ENCODE measurements around the gene PHC1.
A peak's percentile ranks its signal among the peaks of the same experiment; 100 is the strongest.

The PHC1 gene

DNA sequence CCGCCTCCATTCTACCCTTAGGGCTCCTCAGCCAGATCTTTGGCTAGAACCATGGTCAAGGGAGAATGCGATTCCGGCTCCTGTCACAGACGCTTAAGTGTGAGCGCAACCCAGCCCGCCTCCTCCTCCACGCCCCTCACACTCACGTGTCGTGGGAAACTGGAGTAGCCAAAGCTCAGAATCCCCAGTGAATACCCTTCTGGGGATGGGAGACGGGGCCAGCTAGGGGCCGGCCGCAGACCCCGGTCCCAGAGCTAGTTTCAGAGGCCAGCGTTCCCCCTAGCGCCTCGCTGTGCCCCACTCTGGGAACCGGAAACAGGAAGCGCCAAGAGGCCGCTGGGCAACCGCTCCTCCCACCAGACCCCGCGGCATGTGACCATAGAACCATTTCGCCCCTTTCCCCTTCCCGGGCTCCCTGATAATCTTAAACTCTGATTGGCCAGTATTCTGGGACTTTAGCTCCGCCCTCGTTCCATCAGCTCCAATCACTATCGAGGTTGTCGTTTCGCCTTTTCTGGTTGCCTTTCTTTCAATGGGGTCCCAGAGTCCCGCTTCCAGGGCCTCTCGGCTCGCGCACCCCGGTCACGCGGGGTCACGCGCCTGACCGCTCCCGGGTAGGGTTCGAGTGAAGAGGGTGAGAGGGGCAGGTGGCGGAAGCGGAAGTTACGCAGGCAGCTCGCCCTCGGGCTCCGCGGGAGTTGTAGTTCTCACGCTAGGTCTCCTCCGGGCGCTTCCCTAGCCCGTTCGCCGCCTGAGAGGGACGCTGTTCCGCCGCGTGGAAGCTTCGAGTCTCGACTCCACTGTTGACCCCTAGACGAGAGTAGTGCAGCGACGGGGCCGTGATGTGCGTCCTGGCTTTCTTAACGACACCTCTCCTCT, 35.3 kb downstream of the PHC1 start, which contains the start of gene M6PR:
TSS of gene M6PR (minus strand) at position 304 of the 879 bp plus-strand sequence. CDS start 3,241 bp downstream, outside the sequence.
- DNase-seq (ENCODE audit: low spot score) = peak; percentile 99
- peak; percentile 73 for FAIRE-seq

GRCh38 chr12:8950221-8950527, 35.9 kb downstream of the PHC1 start:
- DNase-seq (ENCODE audit: low spot score) (no peak), FAIRE-seq (no peak)

DNA sequence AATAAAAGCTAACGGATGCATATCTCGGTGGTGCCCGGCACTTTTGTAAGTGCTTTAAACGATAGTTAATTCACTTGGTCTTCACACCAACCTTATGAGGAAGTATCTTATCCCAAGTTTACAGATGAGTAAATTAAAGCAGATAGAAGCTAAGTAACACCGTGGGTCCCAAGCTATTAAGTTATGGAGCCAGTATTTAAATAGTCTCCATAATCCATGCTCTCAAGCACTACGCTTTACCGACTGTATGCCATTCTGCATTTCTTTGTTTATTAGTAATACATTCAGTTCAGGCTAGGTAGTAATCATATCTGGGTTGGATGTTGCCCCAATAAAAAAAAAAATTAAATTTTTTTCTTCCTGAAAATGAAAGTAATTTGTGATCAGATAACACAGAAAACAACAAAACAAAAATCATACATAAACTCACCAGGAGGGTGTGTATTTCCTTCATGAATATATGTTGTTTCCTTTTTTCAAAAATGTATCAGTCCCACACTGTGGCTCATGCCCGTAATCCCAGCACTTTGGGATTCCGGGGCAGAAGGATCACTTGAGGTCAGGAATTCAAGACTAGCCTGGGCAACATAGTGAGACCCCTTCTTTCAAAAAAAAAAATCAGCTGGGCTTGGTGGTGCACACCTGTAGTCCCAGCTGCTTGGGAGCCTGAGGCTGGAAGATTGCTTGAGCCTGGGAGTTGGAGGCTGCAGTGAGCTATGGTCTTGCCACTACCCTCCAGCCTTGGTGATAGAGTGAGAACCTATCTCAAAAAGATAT, 36.6 kb downstream of the PHC1 start:
- no peak for FAIRE-seq
- DNase-seq (ENCODE audit: low spot score) = no peak

DNA sequence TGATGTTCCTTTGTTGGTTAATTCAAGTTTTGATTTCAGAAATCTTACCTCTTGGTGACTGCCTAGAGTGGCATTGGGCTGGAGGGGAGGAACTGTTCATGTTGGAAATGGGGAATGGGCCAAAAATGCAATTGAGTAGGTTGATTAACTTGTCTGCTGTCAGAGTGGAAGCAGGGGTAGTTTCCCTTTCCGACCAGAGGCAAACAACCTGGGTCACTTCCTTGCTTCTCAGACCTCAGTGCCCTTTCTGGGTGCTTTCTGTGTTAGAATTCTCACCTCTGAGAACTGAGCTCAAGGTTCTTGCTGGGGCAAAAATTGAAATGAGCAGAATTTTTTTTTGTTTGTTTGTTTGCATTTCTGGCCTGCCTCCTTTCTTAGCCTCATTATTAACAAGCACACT, 37.4 kb downstream of the PHC1 start:
- DNase-seq (ENCODE audit: low spot score) (no peak), FAIRE-seq (no peak)

- no peak for DNase-seq (ENCODE audit: low spot score)
- FAIRE-seq = no peak
Observed at GRCh38 chr12:8953773-8954402, 39.6 kb downstream of the PHC1 start.

- DNase-seq (ENCODE audit: low spot score) (no peak), FAIRE-seq (no peak)
Observed at GRCh38 chr12:8956073-8956472, 41.8 kb downstream of the PHC1 start.

- peak; percentile 79 for FAIRE-seq
- no peak for DNase-seq (ENCODE audit: low spot score)
Observed at GRCh38 chr12:8956772-8957171, 42.5 kb downstream of the PHC1 start.

DNA sequence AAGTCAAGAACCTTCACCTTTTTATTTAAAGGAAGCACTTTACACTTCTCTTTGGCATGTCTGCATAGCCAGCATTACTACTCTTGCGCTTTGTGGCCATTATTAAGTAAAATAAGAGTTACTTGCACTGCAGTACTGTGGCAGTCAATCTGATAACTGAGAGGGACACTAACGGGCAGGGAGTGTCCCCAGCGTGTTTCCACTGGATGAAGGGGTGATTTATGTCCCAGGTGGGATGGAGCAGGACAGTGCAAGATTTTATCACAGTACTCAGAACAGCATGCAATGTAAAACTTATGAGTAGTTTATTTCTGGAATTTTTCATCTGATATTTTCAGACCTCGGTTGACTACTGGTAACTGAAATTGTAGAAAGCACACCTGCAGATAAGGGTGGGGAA, 43.3 kb downstream of the PHC1 start:
- no peak for DNase-seq (ENCODE audit: low spot score)
- no peak for FAIRE-seq

DNA sequence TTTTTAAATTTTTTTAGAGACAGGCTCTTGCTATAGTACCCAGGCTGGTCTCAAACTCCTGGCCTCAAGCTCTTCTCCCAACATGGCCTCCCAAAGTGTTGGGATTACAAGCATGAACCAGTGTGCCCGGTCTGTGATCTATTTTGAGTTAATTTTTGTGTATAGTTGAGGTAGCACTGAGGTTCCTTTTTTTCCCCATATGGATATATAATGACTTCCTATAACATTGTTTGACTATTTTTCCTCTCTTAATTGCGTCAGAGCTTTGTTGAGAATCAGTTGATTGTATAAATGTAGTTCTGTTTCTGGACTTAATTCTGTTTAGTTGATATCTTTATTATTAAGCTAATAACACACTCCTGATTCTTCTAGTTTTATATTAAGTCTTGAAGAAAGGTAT, 43.8 kb downstream of the PHC1 start:
- DNase-seq (ENCODE audit: low spot score) = no peak
- no peak for FAIRE-seq

DNA sequence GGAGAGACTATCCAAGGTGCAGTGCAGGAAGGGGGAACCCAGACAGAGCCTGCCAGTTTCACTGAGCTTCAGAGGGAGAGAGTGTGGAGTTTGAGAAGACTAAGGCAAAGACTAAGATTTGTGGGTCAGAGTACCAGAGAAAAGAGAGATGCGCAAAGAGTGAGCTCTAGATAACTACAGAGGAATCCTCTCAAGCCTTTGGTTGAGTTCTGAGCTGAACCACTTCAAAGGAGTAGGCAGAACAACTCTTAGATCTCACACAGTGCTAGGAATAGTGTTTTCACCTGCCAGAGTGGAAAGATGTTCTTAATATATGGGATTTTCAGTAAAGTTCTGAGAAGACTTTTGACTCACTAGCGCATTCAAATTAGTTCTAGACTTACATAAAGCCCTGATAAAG, 45.9 kb downstream of the PHC1 start:
- DNase-seq (ENCODE audit: low spot score) = no peak
- FAIRE-seq = no peak

GRCh38 chr12:8968761-8969160, 54.5 kb downstream of the PHC1 start:
- no peak for FAIRE-seq
- DNase-seq (ENCODE audit: low spot score) = no peak

- DNase-seq (ENCODE audit: low spot score) (no peak), FAIRE-seq (peak; percentile 53)
Observed at GRCh38 chr12:8969861-8970411, 55.6 kb downstream of the PHC1 start.

DNA sequence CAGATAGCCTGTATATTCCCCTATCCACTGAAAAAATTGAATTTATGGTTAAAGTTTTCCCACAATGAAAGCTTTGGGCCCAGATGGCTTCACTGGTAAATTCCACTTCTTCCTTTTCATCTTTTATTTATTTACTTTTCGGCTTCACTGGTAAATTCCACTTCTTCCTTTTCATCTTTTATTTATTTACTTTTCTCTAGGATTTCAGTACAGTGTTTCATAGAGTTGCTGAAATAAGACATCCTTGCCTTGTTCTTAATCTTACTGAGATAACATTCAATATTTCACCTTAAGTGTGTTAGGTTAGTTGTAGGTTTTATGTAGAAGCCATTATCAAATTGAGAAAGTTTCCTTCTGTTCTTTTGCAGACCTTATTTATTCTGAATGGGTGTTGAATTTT, 56.1 kb downstream of the PHC1 start:
- DNase-seq (ENCODE audit: low spot score) (no peak), FAIRE-seq (no peak)

- FAIRE-seq = no peak
- DNase-seq (ENCODE audit: low spot score) = no peak
Observed at GRCh38 chr12:8980137-8980536, 65.8 kb downstream of the PHC1 start.

- DNase-seq (ENCODE audit: low spot score) (no peak), FAIRE-seq (peak; percentile 32)
Observed at GRCh38 chr12:8985213-8985754, 71.0 kb downstream of the PHC1 start.

GRCh38 chr12:8987163-8987562, 72.9 kb downstream of the PHC1 start:
- DNase-seq (ENCODE audit: low spot score) (no peak), FAIRE-seq (no peak)

DNA sequence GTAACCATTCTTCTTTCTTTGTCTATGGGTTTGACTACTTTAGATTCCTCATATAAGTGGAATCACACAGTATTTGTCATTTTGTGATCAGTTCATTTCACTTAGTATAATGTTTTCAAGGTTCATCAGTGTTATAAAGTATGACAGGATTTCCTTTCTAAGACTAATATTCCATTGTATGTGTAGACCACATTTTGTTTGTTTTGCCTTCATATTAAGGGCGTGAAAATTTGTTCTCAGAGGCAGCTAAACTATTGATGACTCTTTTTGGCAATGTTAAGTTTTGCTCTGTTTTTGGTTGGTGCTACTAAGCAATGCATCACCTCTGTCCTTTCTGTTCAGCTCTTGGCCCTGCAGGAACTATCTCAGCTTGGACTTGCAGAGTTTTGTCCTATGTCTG, 73.4 kb downstream of the PHC1 start:
- FAIRE-seq = no peak
- no peak for DNase-seq (ENCODE audit: low spot score)

DNA sequence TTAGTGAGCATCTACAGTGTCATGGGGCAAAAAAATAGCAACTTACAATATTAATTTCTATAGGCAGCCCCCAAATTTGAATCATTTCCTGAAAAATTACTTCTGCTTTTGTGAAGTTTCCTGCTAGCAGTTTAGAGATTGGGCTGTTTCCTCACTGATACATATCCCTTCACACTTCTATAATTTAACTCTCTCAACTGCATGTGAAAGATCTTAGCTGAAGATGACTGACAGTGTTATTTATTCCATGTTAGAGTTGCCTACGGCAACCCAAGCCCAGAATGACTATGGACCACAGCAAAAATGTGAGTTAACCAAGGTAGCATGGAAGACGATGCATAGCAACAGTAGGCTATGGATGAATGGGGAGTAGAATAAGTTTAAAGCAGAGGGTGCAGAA, 75.1 kb downstream of the PHC1 start, which contains the start of gene KLRG1:
TSS of gene KLRG1 (plus strand) at position 134 of the 400 bp plus-strand sequence. CDS start at position 224, 90 bp downstream.
- peak; percentile 42 for FAIRE-seq
- DNase-seq (ENCODE audit: low spot score) = no peak

Measured in urothelium cell line (cell line).